Glomerular visceral epithelial cell (primary cell): ENCODE data around the gene EXOSC9.

Source experiments
- DNase-seq: peaks from one replicate; pipeline ENCODE4 v3.0.0-alpha.2; 2016; ENCODE audit errors: extremely low spot score

The EXOSC9 gene

GRCh38 chr4:121823505-121824170 lies 22.5 kb downstream of the EXOSC9 start, which contains the start of gene CCNA2:
TSS of gene CCNA2 (minus strand) at chr4:121823883. CDS start at chr4:121823628, 255 bp downstream.
- peak; percentile 97 for DNase-seq

- no peak for DNase-seq
Measured at GRCh38 chr4:121824171-121824527, 23.0 kb downstream of the EXOSC9 start.

DNA sequence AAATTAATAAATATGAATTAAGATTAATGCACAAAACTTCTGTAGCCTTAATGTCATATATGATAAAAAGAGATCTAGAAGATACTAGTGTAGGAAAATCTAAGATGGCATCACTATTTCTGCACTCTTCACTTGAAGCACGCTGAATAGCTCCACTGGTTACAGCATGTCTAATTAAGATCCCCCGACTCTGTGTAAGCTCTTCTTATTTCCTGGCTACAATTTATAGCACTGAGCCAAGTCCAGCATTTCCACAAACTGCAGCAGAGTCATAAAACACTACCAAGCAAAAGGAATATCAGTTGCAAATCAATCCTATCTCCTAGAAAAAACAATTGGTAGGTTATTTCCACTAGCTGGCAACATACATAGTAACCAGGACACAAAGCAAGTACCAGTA lies 23.8 kb downstream of the EXOSC9 start:
- DNase-seq: no peak

- peak; percentile 13 for DNase-seq
Measured at GRCh38 chr4:121827853-121828252, 26.7 kb downstream of the EXOSC9 start.

- no peak for DNase-seq
Measured at GRCh38 chr4:121829511-121829910, 28.4 kb downstream of the EXOSC9 start.

DNA sequence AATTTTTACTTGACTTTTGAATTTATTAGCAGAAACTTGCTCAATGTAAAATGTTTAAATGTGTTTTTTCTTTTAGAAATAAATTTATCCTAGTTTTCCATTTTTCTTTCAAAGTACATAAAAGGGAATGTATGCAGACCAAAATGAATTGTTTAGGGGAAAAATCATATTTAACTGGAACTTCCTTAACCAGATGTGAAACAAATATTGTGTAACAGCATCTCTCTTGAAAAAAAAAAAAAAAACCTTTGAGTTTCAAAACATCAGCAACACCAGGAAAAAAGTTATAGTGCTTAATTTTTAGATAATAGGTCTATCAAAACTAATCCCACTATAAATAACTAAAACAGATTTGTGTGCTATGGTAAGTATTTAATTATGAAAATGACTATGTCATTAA lies 37.0 kb downstream of the EXOSC9 start:
- no peak for DNase-seq

GRCh38 chr4:121842862-121843261 lies 41.7 kb downstream of the EXOSC9 start:
- DNase-seq: no peak

- no peak for DNase-seq
Measured at GRCh38 chr4:121846662-121847061, 45.5 kb downstream of the EXOSC9 start.

DNA sequence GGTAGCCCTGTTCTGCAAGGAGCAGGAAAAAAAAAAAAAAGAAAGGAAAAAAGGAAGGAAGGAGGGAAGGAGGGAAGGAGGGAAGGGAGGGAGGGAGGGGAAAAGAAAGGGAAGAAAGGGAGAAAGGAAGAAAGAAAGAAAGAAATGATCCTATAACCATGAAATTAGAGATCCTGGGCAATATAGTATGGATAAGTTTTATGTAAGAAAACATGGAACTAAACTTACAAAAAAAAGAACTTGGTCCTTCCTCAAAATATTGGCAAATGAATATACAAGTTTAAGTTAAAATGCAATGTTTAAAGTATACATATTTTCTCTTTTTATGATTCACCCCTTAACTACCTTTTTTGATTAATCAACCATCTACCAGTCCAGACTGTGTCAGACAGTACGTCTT lies 50.2 kb downstream of the EXOSC9 start:
- DNase-seq: no peak

DNA sequence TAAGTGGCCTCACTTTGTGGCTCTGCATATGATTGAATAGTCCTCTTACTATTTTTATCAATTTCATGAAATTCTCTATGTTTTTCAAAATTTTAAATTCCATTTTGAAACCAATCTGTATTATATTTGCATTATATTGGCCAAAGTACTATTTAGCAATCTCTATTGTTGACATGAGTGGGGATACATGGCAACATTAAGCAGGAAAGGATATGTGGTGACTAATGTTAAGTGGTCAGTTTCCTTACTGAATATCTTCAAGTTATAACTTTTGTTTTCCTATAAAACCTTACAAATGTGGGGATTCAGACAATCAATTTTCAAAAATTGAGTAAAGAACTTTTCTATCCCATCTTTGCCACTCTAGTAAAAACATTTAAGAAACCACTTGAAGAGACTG lies 59.0 kb downstream of the EXOSC9 start:
- no peak for DNase-seq

DNA sequence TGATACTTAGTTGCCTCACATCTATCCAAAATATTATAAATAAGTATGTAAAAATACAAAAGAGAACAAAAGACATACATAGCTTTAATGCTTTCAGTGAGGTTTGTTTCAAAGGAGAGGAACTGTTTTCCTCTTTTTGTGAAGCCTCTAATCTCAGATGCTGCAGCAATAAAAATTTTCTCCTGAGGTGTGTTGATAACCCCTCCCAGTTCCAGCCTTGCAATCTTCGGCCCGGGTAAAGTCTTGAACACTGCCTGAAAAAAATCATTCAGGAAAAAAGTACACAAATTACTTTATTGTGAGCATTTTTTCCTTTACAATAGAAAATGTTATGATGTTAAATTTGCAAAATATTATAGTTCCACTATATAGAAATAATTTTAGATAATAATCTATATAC lies 60.3 kb downstream of the EXOSC9 start:
- DNase-seq: no peak

GRCh38 chr4:121863799-121864198 lies 62.7 kb downstream of the EXOSC9 start:
- DNase-seq: no peak
